ENCODE results near the gene MAN2B1. TPM values are rescaled to one million over a fixed set of nuclear protein-coding genes. Genes with fewer than 3 reads are reported as not detected.

Gene MAN2B1
- polyA plus RNA-seq, 3 donors, result 218 to 305 (median 295) TPM

- H3K79me2 ChIP-seq (ENCODE audit: insufficient read depth, low read length), result no peaks in the 10 kb centered on the region
- no peaks in the 10 kb centered on the region for H3K9me3 ChIP-seq (replicated peaks in 1 of 2; ENCODE audit: control insufficient read depth in 1 of 2, insufficient read depth in 1 of 2, low read length in 2 of 2)
- peaks cover 4 to 13% of the 10 kb centered on the region in 2 donors for H3K36me3 ChIP-seq (replicated peaks in 1 of 2; ENCODE audit: control insufficient read depth in 1 of 2, insufficient read depth in 2 of 2, low read length in 2 of 2)
- peak overlapping the region; percentile 90 to 95 for H3K27ac ChIP-seq (ENCODE audit: low read depth in 1 of 2, low read length in 2 of 2)
- intact Hi-C loops (cut with micrococcal nuclease), result loop anchor here in 1 of 2 donors (1.0 kb wide), 1 partner anchor 27 kb away; a partner anchor contains a TSS
- H4K20me1 ChIP-seq (ENCODE audit: insufficient read depth, low read length), result no peaks in the 10 kb centered on the region
- peak overlapping the region; percentile 68 for H3K9ac ChIP-seq (ENCODE audit: insufficient read depth, low read length, poor library complexity, severe bottlenecking)
- 3% methylated on average over 33 of the region's 36 CpGs for WGBS (ENCODE audit: insufficient coverage)
- no peaks in the 10 kb centered on the region for H3K27me3 ChIP-seq (ENCODE audit: control insufficient read depth in 2 of 2, insufficient read depth in 2 of 2, low read length in 2 of 2)
- peak overlapping the region; percentile 97 for H2AFZ ChIP-seq (ENCODE audit: insufficient read depth, low read depth, low read length, poor library complexity, severe bottlenecking)
- peak overlapping the region; percentile 63 to 95 (median 84) for H3K4me3 ChIP-seq (replicated peaks in 1 of 3; ENCODE audit: low read depth in 2 of 3, low read length in 3 of 3)
- H3K4me2 ChIP-seq (replicated peaks; ENCODE audit: extremely low read depth, low read length, poor library complexity, severe bottlenecking), result peak overlapping the region; percentile 99
- Mint-ChIP-seq H3K9me3 (no peaks in the 10 kb centered on the region), H3K27me3 (ENCODE audit: low read depth in 3 of 3) (peaks cover 0 to 1% (median 0%) of the 10 kb centered on the region in 3 donors), H3K36me3 (peaks cover 11 to 18% of the 10 kb centered on the region in 2 donors), H3K4me1 (peaks cover 17% of the 10 kb centered on the region), H3K27ac (peak overlapping the region in 5 of 7 donors; percentile 92 to 98 (median 97)), H3K4me3 (peak overlapping the region; percentile 82 to 93)
- DNase-seq, result no peak
- peaks cover 29 to 32% of the 10 kb centered on the region in 2 donors for H3K4me1 ChIP-seq (ENCODE audit: control insufficient read depth in 1 of 2, insufficient read depth in 2 of 2, low read length in 2 of 2)
- no peak for TF ChIP-seq CTCF (IDR thresholded peaks at IDR 0.05)
Observed at GRCh38 chr19:12695997-12696365, 29.4 kb upstream of the MAN2B1 start.

GRCh38 chr19:12695514-12695913 is 29.0 kb upstream of the MAN2B1 start:
- no peak for TF ChIP-seq CTCF (IDR thresholded peaks at IDR 0.05)
- no peaks in the 10 kb centered on the region for H3K79me2 ChIP-seq (ENCODE audit: insufficient read depth, low read length)
- peak overlapping the region; percentile 82 to 83 for H3K4me3 Mint-ChIP-seq
- H3K36me3 Mint-ChIP-seq, result peaks cover 7 to 13% of the 10 kb centered on the region in 2 donors
- H3K4me2 ChIP-seq (replicated peaks; ENCODE audit: extremely low read depth, low read length, poor library complexity, severe bottlenecking), result peak overlapping the region; percentile 99
- H3K27me3 ChIP-seq (ENCODE audit: control insufficient read depth in 2 of 2, insufficient read depth in 2 of 2, low read length in 2 of 2), result no peaks in the 10 kb centered on the region
- H3K27me3 Mint-ChIP-seq (ENCODE audit: low read depth in 3 of 3), result peaks cover 0 to 1% (median 0%) of the 10 kb centered on the region in 3 donors
- H3K9me3 Mint-ChIP-seq, result no peaks in the 10 kb centered on the region
- WGBS (ENCODE audit: insufficient coverage), result 100% methylated on average over 1 of the region's 1 CpG
- peak overlapping the region in 1 of 3 experiments; percentile 95 for H3K4me3 ChIP-seq (replicated peaks in 1 of 3; ENCODE audit: low read depth in 2 of 3, low read length in 3 of 3)
- H3K27ac Mint-ChIP-seq, result peak overlapping the region in 2 of 7 donors; percentile 46 to 68
- intact Hi-C loops (cut with micrococcal nuclease), result no loop called here
- peaks cover 29 to 32% of the 10 kb centered on the region in 2 donors for H3K4me1 ChIP-seq (ENCODE audit: control insufficient read depth in 1 of 2, insufficient read depth in 2 of 2, low read length in 2 of 2)
- H3K4me1 Mint-ChIP-seq, result peaks cover 17% of the 10 kb centered on the region
- H4K20me1 ChIP-seq (ENCODE audit: insufficient read depth, low read length), result no peaks in the 10 kb centered on the region
- no peak for DNase-seq
- H3K27ac ChIP-seq (ENCODE audit: low read depth in 1 of 2, low read length in 2 of 2), result no peak overlapping the region
- peak overlapping the region; percentile 97 for H2AFZ ChIP-seq (ENCODE audit: insufficient read depth, low read depth, low read length, poor library complexity, severe bottlenecking)
- no peak overlapping the region for H3K9ac ChIP-seq (ENCODE audit: insufficient read depth, low read length, poor library complexity, severe bottlenecking)
- H3K36me3 ChIP-seq (replicated peaks in 1 of 2; ENCODE audit: control insufficient read depth in 1 of 2, insufficient read depth in 2 of 2, low read length in 2 of 2), result peaks cover 0 to 9% of the 10 kb centered on the region in 2 donors
- H3K9me3 ChIP-seq (replicated peaks in 1 of 2; ENCODE audit: control insufficient read depth in 1 of 2, insufficient read depth in 1 of 2, low read length in 2 of 2), result no peaks in the 10 kb centered on the region

Data from CD14-positive monocyte (primary cell).